Tibial nerve (tissue), 4 donors: Measurements from ENCODE around the gene NEGR1. TPM values are rescaled to one million over a fixed set of nuclear protein-coding genes. Genes with fewer than 3 reads are reported as not detected.

Experiments
- DNase-seq, 2 donors: peaks; one replicate each; pipeline ENCODE4 v3.0.0-alpha.2; 2019; ENCODE audit warnings: low spot score in 2 of 2
- H3K27ac ChIP-seq, 4 donors: fragments of 200-600 bp; sonication (generic) in 3 of 4; one replicate each; pipeline ENCODE4 v1.5.1; 2017 to 2019; ENCODE audit warnings: mild to moderate bottlenecking in 1 of 4
- H3K27me3 ChIP-seq, 2 donors: fragments of 200-600 bp; sonication (generic) in 1 of 2; one replicate each; pipeline versions ENCODE4 v1.5.1 to v1.6.0; 2017 to 2019
- H3K36me3 ChIP-seq, 3 donors: fragments of 200-600 bp; sonication (generic); one replicate each; pipeline ENCODE4 v1.5.1; 2018 to 2019
- H3K4me1 ChIP-seq, 4 donors: fragments of 200-600 bp; sonication (generic) in 3 of 4; one replicate each; pipeline ENCODE4 v1.5.1; 2017 to 2019
- H3K4me3 ChIP-seq, 4 donors: fragments of 200-600 bp; sonication (generic) in 3 of 4; one replicate each; pipeline ENCODE4 v1.5.1; 2017 to 2019; ENCODE audit warnings: mild to moderate bottlenecking in 1 of 4, moderate library complexity in 1 of 4
- H3K9me3 ChIP-seq, 4 donors: fragments of 200-600 bp; sonication (generic) in 3 of 4; one replicate each; pipeline ENCODE4 v1.5.1; 2017 to 2019
- EP300 ChIP-seq, 2 donors: sonication (generic); formaldehyde crosslinking; IDR thresholded peaks; one replicate each; pipeline ENCODE4 v1.6.1; 2017; ENCODE audit warnings: antibody characterized with exemption in 2 of 2, mild to moderate bottlenecking in 1 of 2
- POLR2A ChIP-seq, 2 donors: fragments of 450-650 bp; IDR thresholded peaks; one replicate each; pipeline ENCODE4 v1.6.1; 2017; ENCODE audit warnings: antibody characterized with exemption in 2 of 2, mild to moderate bottlenecking in 2 of 2, moderate library complexity in 2 of 2
- WGBS, 2 donors: methylation state at CpG; one replicate each; pipeline ENCODE4 v1.1.5; 2018; 5-methylcytosine and 5-hydroxymethylcytosine counted together
- total RNA-seq, 4 donors: library from RNA; depleted of rRNA; stranded (reverse); fragments of >200 nt; gene quantifications; one replicate each; pipeline ENCODE4 v1.1.0, GENCODE V29; 2016
- TF ChIP-seq, protein P1 (sequence below), 5 experiments: fragments of 200-600 bp in 3 of 5; fragments of 450-650 bp in 2 of 5; sonication (generic) in 3 of 5; IDR thresholded peaks; one replicate each; pipeline ENCODE4 v1.5.1; 2016 to 2019; ENCODE audit warnings: antibody characterized with exemption in 5 of 5, mild to moderate bottlenecking in 3 of 5, moderate library complexity in 2 of 5

Gene NEGR1
- total RNA-seq, 4 donors from 2014 or later: 46.0 to 58.2 (median 52.4) TPM

DNA sequence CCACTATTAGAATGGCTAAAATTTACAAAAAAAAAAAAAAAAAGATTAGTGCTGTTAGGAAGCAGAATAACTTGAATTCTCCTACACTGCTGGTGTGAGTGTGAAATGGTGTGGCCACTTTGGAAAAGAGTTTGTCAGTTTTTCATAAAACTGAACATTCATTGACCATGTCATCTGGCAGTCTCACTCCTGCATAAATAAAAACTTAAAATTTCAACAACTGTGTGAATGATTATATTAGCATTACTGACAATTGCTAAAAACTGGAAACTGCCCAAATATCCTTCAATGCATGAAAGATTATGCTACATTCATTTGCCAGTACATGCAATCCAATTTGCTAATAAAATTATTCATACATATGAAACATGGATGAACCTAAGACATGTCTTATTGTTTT lies 570.9 kb downstream of the NEGR1 start:
- TF ChIP-seq EP300 (IDR thresholded peaks at IDR 0.05) (no peak), POLR2A (IDR thresholded peaks at IDR 0.05) (no peak)
- TF ChIP-seq, protein P1, sequence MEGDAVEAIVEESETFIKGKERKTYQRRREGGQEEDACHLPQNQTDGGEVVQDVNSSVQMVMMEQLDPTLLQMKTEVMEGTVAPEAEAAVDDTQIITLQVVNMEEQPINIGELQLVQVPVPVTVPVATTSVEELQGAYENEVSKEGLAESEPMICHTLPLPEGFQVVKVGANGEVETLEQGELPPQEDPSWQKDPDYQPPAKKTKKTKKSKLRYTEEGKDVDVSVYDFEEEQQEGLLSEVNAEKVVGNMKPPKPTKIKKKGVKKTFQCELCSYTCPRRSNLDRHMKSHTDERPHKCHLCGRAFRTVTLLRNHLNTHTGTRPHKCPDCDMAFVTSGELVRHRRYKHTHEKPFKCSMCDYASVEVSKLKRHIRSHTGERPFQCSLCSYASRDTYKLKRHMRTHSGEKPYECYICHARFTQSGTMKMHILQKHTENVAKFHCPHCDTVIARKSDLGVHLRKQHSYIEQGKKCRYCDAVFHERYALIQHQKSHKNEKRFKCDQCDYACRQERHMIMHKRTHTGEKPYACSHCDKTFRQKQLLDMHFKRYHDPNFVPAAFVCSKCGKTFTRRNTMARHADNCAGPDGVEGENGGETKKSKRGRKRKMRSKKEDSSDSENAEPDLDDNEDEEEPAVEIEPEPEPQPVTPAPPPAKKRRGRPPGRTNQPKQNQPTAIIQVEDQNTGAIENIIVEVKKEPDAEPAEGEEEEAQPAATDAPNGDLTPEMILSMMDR (IDR thresholded peaks at IDR 0.05): no peak
- H3K4me3 ChIP-seq: no peak overlapping the region

DNA sequence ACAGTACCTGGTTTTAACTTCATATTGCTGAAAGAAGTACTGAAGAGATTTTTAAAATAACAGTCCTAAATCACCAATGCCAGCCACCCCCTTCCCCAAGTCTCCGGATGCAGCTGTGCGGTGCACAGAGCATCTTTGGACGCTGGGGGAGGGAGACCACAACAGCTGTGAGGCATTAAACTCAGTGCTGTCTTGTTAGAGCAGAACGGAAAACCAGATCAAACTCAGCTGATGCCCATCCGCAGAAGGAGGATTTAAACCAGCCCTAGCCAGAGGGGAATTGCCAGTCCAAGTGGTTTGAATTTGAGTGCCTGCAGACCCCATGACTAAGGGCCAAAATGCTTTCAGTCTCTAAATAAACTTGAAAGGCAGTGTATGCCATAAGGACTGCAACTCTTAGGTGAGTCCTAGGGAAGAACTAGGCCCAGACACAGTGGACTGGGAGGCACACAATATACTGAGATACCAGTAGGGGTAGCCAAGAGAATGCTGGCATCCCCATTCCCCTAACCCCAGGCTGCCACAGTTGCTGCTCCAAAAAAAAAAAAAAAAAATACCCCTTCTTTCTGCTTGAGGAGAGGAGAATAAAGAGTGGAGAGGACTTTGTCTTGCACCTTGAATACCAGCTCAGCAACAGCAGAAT lies 576.2 kb downstream of the NEGR1 start:
- no peaks in the 10 kb centered on the region for H3K27me3 ChIP-seq
- H3K27ac ChIP-seq: no peak overlapping the region
- H3K4me3 ChIP-seq: no peak overlapping the region
- H3K36me3 ChIP-seq: no peaks in the 10 kb centered on the region
- H3K4me1 ChIP-seq: no peaks in the 10 kb centered on the region
- peaks cover 0 to 38% (median 9%) of the 10 kb centered on the region in 4 donors for H3K9me3 ChIP-seq
- 50 to 65% methylated on average over 5 of the region's 5 CpGs for WGBS, 2 donors
- TF ChIP-seq EP300 (IDR thresholded peaks at IDR 0.05): no peak
- TF ChIP-seq, protein P1 (IDR thresholded peaks at IDR 0.05): no peak
- TF ChIP-seq POLR2A (IDR thresholded peaks at IDR 0.05): no peak
- no peak for DNase-seq

More for the DNA sequence above, 570.9 kb downstream of the NEGR1 start:
- DNase-seq: no peak
- no peaks in the 10 kb centered on the region for H3K27me3 ChIP-seq
- H3K27ac ChIP-seq: no peak overlapping the region
- H3K36me3 ChIP-seq: peaks cover 0 to 15% (median 0%) of the 10 kb centered on the region in 3 donors
- peaks cover 0 to 42% (median 0%) of the 10 kb centered on the region in 4 donors for H3K9me3 ChIP-seq
- H3K4me1 ChIP-seq: no peaks in the 10 kb centered on the region

DNA sequence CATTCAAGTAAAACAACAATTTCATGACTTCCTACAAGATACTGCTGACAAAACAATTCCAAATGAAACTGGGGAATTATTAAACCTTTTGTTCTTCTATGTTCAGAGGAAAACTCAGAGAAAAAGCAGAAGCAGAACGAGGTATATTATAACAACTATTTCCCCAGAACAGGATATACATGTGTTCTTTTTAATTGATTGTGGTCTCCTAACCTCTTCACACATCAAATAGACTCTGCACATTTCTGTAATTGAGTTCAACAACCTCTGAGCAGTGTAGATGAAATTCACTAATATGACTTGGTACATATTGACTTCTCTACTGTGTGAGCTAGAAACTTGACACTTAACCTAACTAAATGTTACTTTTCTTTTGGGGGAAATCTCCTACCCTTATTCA lies 584.2 kb downstream of the NEGR1 start:
- no peak overlapping the region for H3K27ac ChIP-seq
- DNase-seq: no peak
- H3K4me3 ChIP-seq: no peak overlapping the region
- no peaks in the 10 kb centered on the region for H3K4me1 ChIP-seq
- H3K9me3 ChIP-seq: peaks cover 0 to 6% (median 2%) of the 10 kb centered on the region in 4 donors
- 46 to 59% methylated on average over 1 of the region's 1 CpG for WGBS, 2 donors
- H3K27me3 ChIP-seq: no peaks in the 10 kb centered on the region
- no peak for TF ChIP-seq POLR2A (IDR thresholded peaks at IDR 0.05)
- no peak for TF ChIP-seq EP300 (IDR thresholded peaks at IDR 0.05)
- TF ChIP-seq, protein P1 (IDR thresholded peaks at IDR 0.05): no peak
- H3K36me3 ChIP-seq: no peaks in the 10 kb centered on the region

DNA sequence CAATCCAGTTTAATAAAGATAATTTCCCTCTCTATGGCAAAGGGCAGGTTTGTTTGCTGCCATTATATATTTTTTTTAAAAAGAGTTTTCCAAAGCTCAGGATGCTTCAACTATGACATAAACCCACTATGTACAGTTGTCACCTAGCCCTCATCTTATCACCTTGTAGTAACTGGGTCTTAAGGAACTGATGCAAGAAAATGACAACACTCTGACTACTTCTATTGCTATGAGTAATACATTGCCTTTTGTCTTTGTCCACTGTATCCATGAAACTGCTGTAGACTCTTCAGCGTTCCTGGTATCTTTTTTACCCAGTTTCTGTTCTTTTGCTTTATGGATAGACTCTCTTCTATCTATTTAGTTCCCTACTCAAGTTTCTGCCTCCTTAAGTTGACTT lies 586.5 kb downstream of the NEGR1 start:
- Histone ChIP-seq H3K9me3 (no peaks in the 10 kb centered on the region), H3K27ac (no peak overlapping the region), H3K27me3 (no peaks in the 10 kb centered on the region), H3K4me1 (peaks cover 0 to 3% (median 0%) of the 10 kb centered on the region in 4 donors), H3K36me3 (no peaks in the 10 kb centered on the region), H3K4me3 (no peak overlapping the region)
- TF ChIP-seq POLR2A (IDR thresholded peaks at IDR 0.05): no peak
- TF ChIP-seq, protein P1 (IDR thresholded peaks at IDR 0.05): no peak
- no peak for TF ChIP-seq EP300 (IDR thresholded peaks at IDR 0.05)
- WGBS, 2 donors: 59 to 75% methylated on average over 1 of the region's 1 CpG
- no peak for DNase-seq

DNA sequence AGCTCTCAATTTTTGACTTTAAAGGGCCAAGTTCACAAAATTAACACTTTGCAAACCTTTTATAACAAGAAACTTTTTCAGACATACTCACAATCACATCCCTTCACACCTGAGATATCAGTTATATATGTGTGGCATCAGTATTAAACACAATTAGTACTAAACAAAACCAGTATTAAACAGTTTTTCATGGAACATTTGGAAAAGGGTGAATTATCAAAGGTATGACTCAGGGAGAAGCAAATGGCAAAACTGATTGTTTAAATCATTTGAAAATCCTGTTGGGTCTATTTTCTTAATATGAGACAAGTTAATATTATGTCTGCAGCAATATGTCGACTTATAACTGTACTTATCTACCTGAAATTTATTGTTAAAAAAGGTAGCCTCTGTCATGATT lies 587.3 kb downstream of the NEGR1 start:
- TF ChIP-seq, protein P1 (IDR thresholded peaks at IDR 0.05): no peak
- TF ChIP-seq POLR2A (IDR thresholded peaks at IDR 0.05): no peak
- TF ChIP-seq EP300 (IDR thresholded peaks at IDR 0.05): no peak
- H3K36me3 ChIP-seq: no peaks in the 10 kb centered on the region
- no peak overlapping the region for H3K27ac ChIP-seq
- H3K27me3 ChIP-seq: no peaks in the 10 kb centered on the region
- no peak for DNase-seq
- no peaks in the 10 kb centered on the region for H3K9me3 ChIP-seq
- H3K4me3 ChIP-seq: no peak overlapping the region
- WGBS, 2 donors: 89 to 93% methylated on average over 1 of the region's 1 CpG
- peaks cover 0 to 3% (median 0%) of the 10 kb centered on the region in 4 donors for H3K4me1 ChIP-seq
